NB4 (cell line): Measurements from ENCODE around the gene DIAPH3.

Experiments used
- DNase-seq: peaks from one replicate; pipeline ENCODE4 v3.0.0; 2010; ENCODE audit warnings: low read depth
- H3K4me3 ChIP-seq: one replicate; pipeline ENCODE4 v1.5.1; 2011; ENCODE audit warnings: mild to moderate bottlenecking, low read depth, low read length, moderate library complexity
- CTCF ChIP-seq: IDR thresholded peaks from one replicate; pipeline ENCODE4 v1.5.1; 2012; ENCODE audit warnings: low read depth, low read length
- MAX ChIP-seq: IDR thresholded peaks from 2 replicates; pipeline ENCODE4 v1.6.1; 2011; ENCODE audit warnings: low read depth, low read length
- MYC ChIP-seq: IDR thresholded peaks from 2 replicates; pipeline ENCODE4 v1.6.1; 2011; ENCODE audit warnings: low read depth, low read length
- POLR2A ChIP-seq: IDR thresholded peaks from 2 replicates; pipeline ENCODE4 v1.6.1; 2011; ENCODE audit warnings: mild to moderate bottlenecking; ENCODE audit not compliant: insufficient read length; ENCODE audit errors: extremely low read depth

The DIAPH3 gene

GRCh38 chr13:59641817-59642216 lies 521.9 kb downstream of the DIAPH3 start:
- no peak for DNase-seq
- H3K4me3 ChIP-seq: no peak overlapping the region
- TF ChIP-seq POLR2A (no peak), MYC (no peak), CTCF (no peak), MAX (no peak)

GRCh38 chr13:59641261-59641660 lies 522.5 kb downstream of the DIAPH3 start:
- H3K4me3 ChIP-seq: no peak overlapping the region
- no peak for DNase-seq
- TF ChIP-seq MAX (no peak), MYC (no peak), CTCF (no peak), POLR2A (no peak)

GRCh38 chr13:59638404-59638803 lies 525.3 kb downstream of the DIAPH3 start:
- DNase-seq: no peak
- TF ChIP-seq POLR2A (no peak), MAX (no peak), CTCF (no peak), MYC (no peak)
- H3K4me3 ChIP-seq: no peak overlapping the region

- TF ChIP-seq MYC: no peak
- TF ChIP-seq MAX: no peak
- TF ChIP-seq POLR2A: no peak
- no peak for TF ChIP-seq CTCF
- H3K4me3 ChIP-seq: no peak overlapping the region
- DNase-seq: no peak
These were observed 528.1 kb downstream of the DIAPH3 start for GRCh38 chr13:59635589-59635988.

- no peak for DNase-seq
- TF ChIP-seq MAX (no peak), CTCF (no peak), MYC (no peak), POLR2A (no peak)
These were observed 530.4 kb downstream of the DIAPH3 start for GRCh38 chr13:59633290-59633689.

GRCh38 chr13:59631271-59631670 lies 532.5 kb downstream of the DIAPH3 start:
- TF ChIP-seq POLR2A: no peak
- no peak for TF ChIP-seq CTCF
- TF ChIP-seq MYC: no peak
- TF ChIP-seq MAX: no peak
- no peak overlapping the region for H3K4me3 ChIP-seq
- DNase-seq: no peak

More at GRCh38 chr13:59633290-59633689, 530.4 kb downstream of the DIAPH3 start:
- no peak overlapping the region for H3K4me3 ChIP-seq
